Ovary (tissue), 9 donors: Measurements from ENCODE around the gene MED19. TPM values are rescaled to one million over a fixed set of nuclear protein-coding genes. Genes with fewer than 3 reads are reported as not detected.

ENCODE experiments used
- DNase-seq, 5 donors: peaks; one replicate each; pipeline ENCODE4 v3.0.0-alpha.2; 2019 to 2020
- H3K27ac ChIP-seq, 2 donors: fragments of 200-600 bp; one replicate each; pipeline versions ENCODE4 v1.5.1 to v1.8.0; 2019 to 2022
- H3K27me3 ChIP-seq: fragments of 200-600 bp; one replicate; pipeline ENCODE4 v1.8.0; 2022
- H3K36me3 ChIP-seq: fragments of 200-600 bp; sonication (generic); one replicate; pipeline ENCODE4 v1.5.1; 2019
- H3K4me1 ChIP-seq: one replicate; pipeline ENCODE4 v1.8.1; 2013; ENCODE audit warnings: mild to moderate bottlenecking, moderate library complexity; ENCODE audit not compliant: insufficient read depth
- H3K4me3 ChIP-seq: fragments of 200-600 bp; sonication (generic); one replicate; pipeline ENCODE4 v1.5.1; 2017
- H3K9me3 ChIP-seq, 2 donors: fragments of 200-600 bp in 1 of 2; sonication (generic) in 1 of 2; one replicate each; pipeline versions ENCODE4 v1.5.1 to v1.8.1; 2013 to 2019; ENCODE audit warnings: mild to moderate bottlenecking in 1 of 2, moderate library complexity in 1 of 2
- CTCF ChIP-seq, 3 donors: fragments of 450-650 bp in 2 of 3; fragments of 200-600 bp in 1 of 3; IDR thresholded peaks; one replicate each; pipeline versions ENCODE4 v1.5.1 to v1.8.0; 2016 to 2022; ENCODE audit warnings: antibody characterized with exemption in 3 of 3, mild to moderate bottlenecking in 1 of 3
- EP300 ChIP-seq: sonication (generic); formaldehyde crosslinking; IDR thresholded peaks from one replicate; pipeline ENCODE4 v1.6.1; 2017; ENCODE audit warnings: antibody characterized with exemption
- POLR2A ChIP-seq: fragments of 450-650 bp; IDR thresholded peaks from one replicate; pipeline ENCODE4 v1.6.1; 2017; ENCODE audit warnings: antibody characterized with exemption, mild to moderate bottlenecking, moderate library complexity
- WGBS, 3 donors: extraction: QIAGEN DNeasy Blood & Tissue Kit in 1 of 3; methylation state at CpG; one replicate each; pipeline versions ENCODE4 v1.1.5 to v1.1.7; 2013 to 2017; 5-methylcytosine and 5-hydroxymethylcytosine counted together
- intact Hi-C, 4 donors: fragments of 100-400 bp; cut with DNase I; formaldehyde crosslinking; loops; one replicate each; pipeline versions ENCODE4 v1.11.0 to v1.15.1; 2022 to 2023
- polyA plus RNA-seq, 2 donors: library from polyadenylated mRNA; stranded (reverse); fragments of 200-250 nt in 1 of 2; fragments of 350-450 nt in 1 of 2; fragmentation: Illumina TruSeq in 1 of 2; extraction: RNeasy Lipid Tissue Mini Kit (QIAGEN cat#74804) in 1 of 2; gene quantifications; one replicate each; pipeline ENCODE4 v1.2.3, GENCODE V29; 2013 to 2014
- small RNA-seq: library from RNA; depleted of rRNA; stranded (forward); fragments of <200 nt; gene quantifications from one replicate; pipeline ENCODE3, GENCODE V24; 2016
- total RNA-seq, 7 donors: library from RNA; depleted of rRNA in 2 of 7; stranded (reverse); fragments of >200 nt in 2 of 7; fragmentation: NEBNext Ultra II Directional in 3 of 7; extraction: Animal tissue kit (Norgen Biotek cat#: 25700) in 3 of 7; gene quantifications; one replicate each; pipeline versions ENCODE4 v1.1.0 to v1.2.4, GENCODE V29; 2016 to 2023
- donor health status: DM: no; HTN: no; CAD: no; lungs with moderate emphysema.
- donor health status: DM: no; HTN: no; CAD: no.
- donor health status: Bipolar disorder and iron deficiency.
- donor health status: DM: yes; HTN: yes; CAD: no.
- donor health status: DM: no; HTN: no; CAD: no.
- donor health status: DM: yes; HTN: yes; CAD: no.

The MED19 gene
- total and polyA plus RNA-seq, 9 donors, result 9.8 to 19.8 (median 13.8) TPM

DNA sequence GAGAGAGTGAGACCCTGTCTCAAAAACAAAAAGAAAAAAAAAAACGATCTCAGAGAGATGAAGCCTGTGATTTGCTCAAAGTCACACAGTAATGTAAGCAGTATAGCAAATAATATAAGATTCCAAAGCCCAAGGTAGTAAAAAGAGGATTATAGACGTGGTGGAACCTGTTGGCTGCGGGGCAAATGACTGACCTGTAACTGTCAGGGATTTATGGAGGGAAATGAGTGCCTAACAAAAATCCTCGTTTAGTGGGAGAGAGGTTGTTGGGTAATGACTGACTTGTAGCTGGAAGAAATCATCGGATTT, 55.2 kb downstream of the MED19 start:
- TF ChIP-seq POLR2A (no peak), CTCF (IDR thresholded peaks at IDR 0.05) (no peak), EP300 (no peak)
- no peak for DNase-seq
- Histone ChIP-seq H3K9me3 (no peaks in the 10 kb centered on the region), H3K4me1 (peaks cover 5% of the 10 kb centered on the region), H3K4me3 (peak overlapping the region; percentile 42), H3K36me3 (no peaks in the 10 kb centered on the region), H3K27ac (peak overlapping the region; percentile 56 to 84), H3K27me3 (no peaks in the 10 kb centered on the region)
- intact Hi-C loops, result loop anchor here in 1 of 4 donors (10.0 kb wide), 1 partner anchor 332 kb away; the partner anchor contains the start of gene TNKS1BP1
- 11 to 12% (median 12%) methylated on average over 5 of the region's 5 CpGs for WGBS, 3 donors

Small RNA genes within 50 kb of the gene (small RNA-seq; reads per million reads assigned to genes)
- gene TMX2-CTNND1, result not detected

Other genes starting within 250 kb of the MED19 start
- 10 to 100 TPM; 11.5 to 23.5 (median 18.6) TPM for gene SLC43A1, start 196.5 kb downstream of the MED19 start, total RNA-seq
- 10 to 100 TPM; 14.8 to 30.4 TPM for gene SLC43A1, start 196.5 kb downstream of the MED19 start, polyA plus RNA-seq
- 10 to 100 TPM; 23.4 to 42.0 (median 38.0) TPM for gene TIMM10, start 181.5 kb downstream of the MED19 start, total RNA-seq
- 10 to 100 TPM; 32.0 to 36.2 TPM for gene TIMM10, start 181.5 kb downstream of the MED19 start, polyA plus RNA-seq
- gene SMTNL1, start 174.6 kb downstream of the MED19 start, total RNA-seq, result not detected
- not detected for gene SMTNL1, start 174.6 kb downstream of the MED19 start, polyA plus RNA-seq
- 10 to 100 TPM; 27.2 to 71.0 (median 59.7) TPM for gene UBE2L6, start 144.5 kb downstream of the MED19 start, total RNA-seq
- gene UBE2L6, start 144.5 kb downstream of the MED19 start, polyA plus RNA-seq, result 100 to 1,000 TPM in 1 of 2 donors, 10 to 100 TPM in 1; 51.1 to 114 TPM
- gene SERPING1, start 114.5 kb downstream of the MED19 start, total RNA-seq, result 100 to 1,000 TPM; 454 to 906 (median 709) TPM
- gene SERPING1, start 114.5 kb downstream of the MED19 start, polyA plus RNA-seq, result 1,000 to 10,000 TPM in 1 of 2 donors, 100 to 1,000 TPM in 1; 731 to 2,358 TPM
- gene YPEL4, start 62.3 kb downstream of the MED19 start, total RNA-seq, result 10 to 100 TPM in 1 of 7 donors, 1 to 10 TPM in 6; 2.1 to 12.9 (median 4.4) TPM
- 10 to 100 TPM in 1 of 2 donors, 1 to 10 TPM in 1; 7.1 to 15.3 TPM for gene YPEL4, start 62.3 kb downstream of the MED19 start, polyA plus RNA-seq
- gene CLP1, start 54.5 kb downstream of the MED19 start, total RNA-seq, result 10 to 100 TPM in 4 of 7 donors, 1 to 10 TPM in 3; 5.5 to 11.9 (median 11.1) TPM
- gene CLP1, start 54.5 kb downstream of the MED19 start, polyA plus RNA-seq, result 10 to 100 TPM in 1 of 2 donors, 1 to 10 TPM in 1; 7.2 to 10.5 TPM
- 10 to 100 TPM; 19.9 to 54.1 (median 39.9) TPM for gene ZDHHC5, start 44.1 kb downstream of the MED19 start, total RNA-seq
- 10 to 100 TPM; 22.3 to 62.6 TPM for gene ZDHHC5, start 44.1 kb downstream of the MED19 start, polyA plus RNA-seq
- gene TMX2, start 378 bp upstream of the MED19 start, total RNA-seq, result 10 to 100 TPM; 31.5 to 86.2 (median 56.8) TPM
- 100 to 1,000 TPM in 1 of 2 donors, 10 to 100 TPM in 1; 63.3 to 130 TPM for gene TMX2, start 378 bp upstream of the MED19 start, polyA plus RNA-seq
- gene SELENOH, start 29.3 kb upstream of the MED19 start, total RNA-seq, result 100 to 1,000 TPM in 5 of 7 donors, 10 to 100 TPM in 2; 88.1 to 244 (median 107) TPM
- 100 to 1,000 TPM in 1 of 2 donors, 10 to 100 TPM in 1; 33.9 to 142 TPM for gene SELENOH, start 29.3 kb upstream of the MED19 start, polyA plus RNA-seq
- gene BTBD18, start 39.6 kb upstream of the MED19 start, total RNA-seq, result not detected
- gene BTBD18, start 39.6 kb upstream of the MED19 start, polyA plus RNA-seq, result under 1 TPM in 1 of 2 donors, not detected in 1; 0.02 TPM
- 100 to 1,000 TPM in 6 of 7 donors, 10 to 100 TPM in 1; 58.4 to 134 (median 119) TPM for gene CTNND1, start 49.6 kb upstream of the MED19 start, total RNA-seq
- gene CTNND1, start 49.6 kb upstream of the MED19 start, polyA plus RNA-seq, result 100 to 1,000 TPM in 1 of 2 donors, 10 to 100 TPM in 1; 40.3 to 153 TPM